ENCODE measurements around the gene IFNE.

DNA sequence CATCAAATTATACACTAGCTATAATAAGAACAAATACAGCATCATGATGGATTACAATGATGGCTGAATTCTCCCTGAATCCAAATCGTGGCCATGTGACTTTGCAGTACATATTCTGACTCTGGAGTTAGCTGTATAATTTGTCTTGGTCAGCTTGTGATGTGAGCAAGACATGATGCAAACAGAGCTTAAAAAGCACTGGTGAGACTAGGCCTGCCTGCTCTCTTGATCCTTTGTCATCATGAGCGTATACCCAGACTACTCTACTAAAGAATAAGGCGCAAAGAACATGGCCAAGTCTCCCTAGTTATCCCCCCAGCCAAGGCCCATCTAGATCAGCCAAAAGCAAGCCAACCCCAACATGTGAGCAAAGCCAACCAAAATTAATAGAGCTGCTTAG is 34.7 kb upstream of the IFNE start:
- TF ChIP-seq, protein P1, sequence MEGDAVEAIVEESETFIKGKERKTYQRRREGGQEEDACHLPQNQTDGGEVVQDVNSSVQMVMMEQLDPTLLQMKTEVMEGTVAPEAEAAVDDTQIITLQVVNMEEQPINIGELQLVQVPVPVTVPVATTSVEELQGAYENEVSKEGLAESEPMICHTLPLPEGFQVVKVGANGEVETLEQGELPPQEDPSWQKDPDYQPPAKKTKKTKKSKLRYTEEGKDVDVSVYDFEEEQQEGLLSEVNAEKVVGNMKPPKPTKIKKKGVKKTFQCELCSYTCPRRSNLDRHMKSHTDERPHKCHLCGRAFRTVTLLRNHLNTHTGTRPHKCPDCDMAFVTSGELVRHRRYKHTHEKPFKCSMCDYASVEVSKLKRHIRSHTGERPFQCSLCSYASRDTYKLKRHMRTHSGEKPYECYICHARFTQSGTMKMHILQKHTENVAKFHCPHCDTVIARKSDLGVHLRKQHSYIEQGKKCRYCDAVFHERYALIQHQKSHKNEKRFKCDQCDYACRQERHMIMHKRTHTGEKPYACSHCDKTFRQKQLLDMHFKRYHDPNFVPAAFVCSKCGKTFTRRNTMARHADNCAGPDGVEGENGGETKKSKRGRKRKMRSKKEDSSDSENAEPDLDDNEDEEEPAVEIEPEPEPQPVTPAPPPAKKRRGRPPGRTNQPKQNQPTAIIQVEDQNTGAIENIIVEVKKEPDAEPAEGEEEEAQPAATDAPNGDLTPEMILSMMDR (IDR thresholded peaks at IDR 0.05): no peak
- TF ChIP-seq POLR2A (IDR thresholded peaks at IDR 0.05): no peak
